Motor neuron (in vitro differentiated cells): ENCODE measurements around the gene TNRC6A. TPM values are rescaled to one million over a fixed set of nuclear protein-coding genes. Genes with fewer than 3 reads are reported as not detected.

Source experiments
- ATAC-seq, 8 experiments: fragments of 200-7000 bp; cut with Tn5 transposase; replicated peaks in 6 of 8; 2 replicates each; pipeline ENCODE4 v1.8.0; 2021; ENCODE audit warnings: mild to moderate bottlenecking in 8 of 8, moderate library complexity in 8 of 8
- H3K27ac ChIP-seq, 2 donors: fragments of 250-450 bp; sonication (Bioruptor Pico); 2 replicates each; pipeline ENCODE4 v1.9.0; 2021; ENCODE audit warnings: antibody characterized with exemption in 2 of 2, mild to moderate bottlenecking in 2 of 2, moderate library complexity in 1 of 2
- H3K4me1 ChIP-seq, 2 donors: fragments of 250-450 bp; sonication (Bioruptor Pico); replicated peaks in 1 of 2; 2 replicates each; pipeline ENCODE4 v1.6.1; 2021; ENCODE audit warnings: antibody characterized with exemption in 2 of 2, mild to moderate bottlenecking in 2 of 2, moderate library complexity in 1 of 2
- H3K4me3 ChIP-seq, 5 donors: fragments of 250-450 bp; sonication (Bioruptor Pico); 2 replicates each; pipeline ENCODE4 v1.9.0; 2021; ENCODE audit warnings: antibody characterized with exemption in 5 of 5, mild to moderate bottlenecking in 5 of 5, moderate library complexity in 4 of 5
- WGBS, 10 experiments: fragments of 450-650 bp; shearing (Covaris generic); methylation state at CpG; one replicate each; pipeline ENCODE4 v1.0.0; 2022; 5-methylcytosine and 5-hydroxymethylcytosine counted together
- in situ Hi-C, 9 experiments: fragments of 400-800 bp; cut with MboI; loops; one replicate each; pipeline ENCODE4 v1.15.0; 2021; ENCODE audit warnings: low sequenced_read_pairs in 9 of 9, low pct_unique_long_range_greater_than_20kb in 2 of 9; ENCODE audit not compliant: unreplicated experiment in 9 of 9
- total RNA-seq, 8 experiments: library from RNA; unstranded; fragments of 300-600 nt; gene quantifications; 2 replicates each; pipeline versions ENCODE4 v1.2.3 to v1.2.4, GENCODE V29; 2022

TNRC6A gene
- 10 to 100 TPM; 40.9 to 84.7 (median 55.3) TPM for total RNA-seq

DNA sequence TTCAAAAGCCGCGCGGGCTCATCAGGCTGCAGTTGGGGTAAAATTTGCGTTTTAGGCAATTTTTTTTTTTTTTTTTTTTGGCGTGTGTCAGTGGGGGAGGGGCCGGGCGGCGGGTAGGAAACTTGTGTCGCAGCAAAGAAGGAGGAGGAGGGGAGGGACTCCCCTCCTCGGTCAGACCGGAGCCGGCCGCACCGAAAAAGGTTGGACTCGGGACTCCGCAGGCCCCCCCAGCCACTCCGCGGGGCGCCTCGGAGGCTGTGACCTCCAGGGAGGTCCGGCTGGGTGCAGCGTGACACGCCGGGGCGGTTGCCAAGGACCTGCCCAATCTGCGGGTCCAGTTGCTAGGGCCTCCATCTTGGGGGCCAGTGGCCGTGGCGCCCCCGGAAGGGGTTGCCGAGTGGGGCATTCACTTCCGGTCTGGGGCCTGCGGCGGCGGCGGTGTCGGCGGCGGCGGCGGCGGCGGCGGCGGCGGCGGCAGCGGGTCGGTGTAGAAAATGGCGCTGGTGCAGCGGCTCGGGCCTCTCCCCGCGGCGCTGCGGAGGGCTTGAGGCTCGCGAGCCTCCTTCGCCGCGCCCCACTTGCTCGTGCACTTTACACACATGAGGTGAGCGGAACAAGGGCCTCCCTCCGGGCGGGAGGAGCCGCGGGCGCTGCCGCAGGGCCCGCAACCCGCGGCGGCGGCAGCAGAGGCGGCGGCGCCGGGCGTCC is at the start of gene TNRC6A:
Gene TNRC6A (plus strand): TSS at position 409 of the 708 bp plus-strand sequence. CDS start 191 bp downstream, at position 600.
- in situ Hi-C loops, result no loop called here
- Histone ChIP-seq H3K4me3 (peak within 1 kb of the TSS; percentile 70 to 95 (median 82)), H3K27ac (peak within 1 kb of the TSS; percentile 88 to 98), H3K4me1 (peaks cover 15 to 17% of the 10 kb centered on the region in 2 donors)
- ATAC-seq, result peak; percentile 94 to 97 (median 96)
- 0% methylated on average over 1 to 6 of the region's 78 CpGs; no CpG with 5 or more reads in 5 of the 10 experiments for WGBS, 10 experiments

DNA sequence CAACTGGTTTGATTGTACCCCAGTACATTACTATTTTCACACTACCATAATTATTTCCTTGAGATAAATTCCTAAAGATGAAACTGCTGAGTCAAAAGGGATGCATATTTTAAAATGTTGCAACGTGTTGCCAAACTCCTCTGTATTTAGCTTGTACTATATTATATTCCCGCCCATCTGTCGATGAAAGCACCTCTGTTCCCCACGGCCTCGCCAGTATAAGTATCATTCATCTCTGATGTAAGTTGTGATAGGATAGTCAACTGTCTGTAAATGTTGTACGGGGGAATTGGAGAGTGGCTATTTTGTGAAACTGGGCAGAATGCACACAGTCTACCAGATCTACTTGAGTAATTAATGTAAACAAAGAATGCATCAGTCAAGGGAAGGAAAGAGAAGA is 47.7 kb upstream of the TNRC6A start:
- WGBS, 10 experiments, result 17 to 94% (median 78%) methylated on average over 1 to 6 of the region's 6 CpGs; no CpG with 5 or more reads in 1 of the 10 experiments

DNA sequence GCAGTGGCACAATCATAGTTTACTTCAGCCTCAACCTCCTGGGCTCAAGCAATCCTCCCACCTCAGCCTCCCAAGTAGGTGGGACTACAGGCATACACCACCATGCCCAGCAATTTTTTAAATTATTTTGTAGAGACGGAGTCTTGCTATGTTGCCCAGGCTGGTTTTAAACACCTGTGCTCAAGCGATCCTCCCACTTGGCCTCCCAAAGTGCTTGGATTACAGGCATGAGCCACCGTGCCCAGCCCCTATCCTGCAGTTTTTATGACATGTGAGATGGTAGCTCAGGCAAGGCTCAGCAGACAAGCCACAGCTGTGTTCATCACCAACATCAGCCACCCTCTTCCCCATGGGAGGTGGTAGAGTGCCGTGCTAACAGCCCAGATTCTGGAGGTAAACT is 46.2 kb upstream of the TNRC6A start:
- Histone ChIP-seq H3K4me1 (peaks cover 10% of the 10 kb centered on the region in 2 donors), H3K4me3 (no peak overlapping the region), H3K27ac (no peak overlapping the region)
- 25 to 93% (median 83%) methylated on average over 1 to 3 of the region's 4 CpGs; no CpG with 5 or more reads in 2 of the 10 experiments for WGBS, 10 experiments
- in situ Hi-C loops, result loop anchor here in 1 of 9 experiments (25.0 kb wide), 1 partner anchor 96 kb away; no protein-coding TSS in a partner anchor
- no peak for ATAC-seq

More for the DNA sequence above, 47.7 kb upstream of the TNRC6A start:
- no peak overlapping the region for H3K4me3 ChIP-seq
- ATAC-seq, result peak in 1 of 8 experiments; percentile 32
- peaks cover 10% of the 10 kb centered on the region in 2 donors for H3K4me1 ChIP-seq
- in situ Hi-C loops, result loop anchor here in 1 of 9 experiments (25.0 kb wide), 1 partner anchor 94 kb away; no protein-coding TSS in a partner anchor
- H3K27ac ChIP-seq, result no peak overlapping the region

DNA sequence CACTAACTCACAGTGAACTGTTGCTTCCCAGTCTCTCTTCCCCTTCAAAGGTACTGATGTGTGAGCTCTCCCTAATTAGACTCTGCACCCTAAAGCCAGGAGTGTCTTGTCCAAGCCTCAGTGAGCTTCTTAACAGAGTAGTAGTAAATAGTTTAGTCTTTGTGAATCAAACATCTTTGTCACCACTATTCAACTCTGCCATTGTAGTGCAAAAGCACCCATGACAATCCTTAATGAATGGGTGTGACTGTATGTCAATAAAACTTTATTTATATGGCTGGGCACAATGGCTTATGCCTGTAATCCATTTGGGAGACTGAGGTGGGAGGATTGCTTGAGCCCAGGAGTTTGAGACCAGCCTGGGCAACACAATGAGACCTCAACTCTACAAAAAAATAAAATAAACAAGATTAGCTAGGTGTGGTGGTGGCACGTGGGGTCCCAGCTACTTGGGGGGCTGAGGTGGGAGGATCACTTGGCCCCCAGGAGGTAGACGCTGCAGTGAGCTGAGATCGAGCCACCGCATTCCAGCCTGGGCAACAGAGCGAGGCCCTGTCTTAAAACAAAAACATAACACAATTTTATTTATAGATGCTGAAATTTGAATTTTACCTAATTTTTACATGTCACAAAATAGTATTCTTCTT is 45.5 kb upstream of the TNRC6A start:
- in situ Hi-C loops, result loop anchor here in 1 of 9 experiments (25.0 kb wide), 1 partner anchor 97 kb away; no protein-coding TSS in a partner anchor
- no peak overlapping the region for H3K27ac ChIP-seq
- no peak overlapping the region for H3K4me3 ChIP-seq
- H3K4me1 ChIP-seq, result peaks cover 10% of the 10 kb centered on the region in 2 donors
- ATAC-seq, result peak in 4 of 8 experiments; percentile 6 to 65 (median 61)
- 46 to 62% (median 57%) methylated on average over 3 to 5 of the region's 5 CpGs; no CpG with 5 or more reads in 7 of the 10 experiments for WGBS, 10 experiments

DNA sequence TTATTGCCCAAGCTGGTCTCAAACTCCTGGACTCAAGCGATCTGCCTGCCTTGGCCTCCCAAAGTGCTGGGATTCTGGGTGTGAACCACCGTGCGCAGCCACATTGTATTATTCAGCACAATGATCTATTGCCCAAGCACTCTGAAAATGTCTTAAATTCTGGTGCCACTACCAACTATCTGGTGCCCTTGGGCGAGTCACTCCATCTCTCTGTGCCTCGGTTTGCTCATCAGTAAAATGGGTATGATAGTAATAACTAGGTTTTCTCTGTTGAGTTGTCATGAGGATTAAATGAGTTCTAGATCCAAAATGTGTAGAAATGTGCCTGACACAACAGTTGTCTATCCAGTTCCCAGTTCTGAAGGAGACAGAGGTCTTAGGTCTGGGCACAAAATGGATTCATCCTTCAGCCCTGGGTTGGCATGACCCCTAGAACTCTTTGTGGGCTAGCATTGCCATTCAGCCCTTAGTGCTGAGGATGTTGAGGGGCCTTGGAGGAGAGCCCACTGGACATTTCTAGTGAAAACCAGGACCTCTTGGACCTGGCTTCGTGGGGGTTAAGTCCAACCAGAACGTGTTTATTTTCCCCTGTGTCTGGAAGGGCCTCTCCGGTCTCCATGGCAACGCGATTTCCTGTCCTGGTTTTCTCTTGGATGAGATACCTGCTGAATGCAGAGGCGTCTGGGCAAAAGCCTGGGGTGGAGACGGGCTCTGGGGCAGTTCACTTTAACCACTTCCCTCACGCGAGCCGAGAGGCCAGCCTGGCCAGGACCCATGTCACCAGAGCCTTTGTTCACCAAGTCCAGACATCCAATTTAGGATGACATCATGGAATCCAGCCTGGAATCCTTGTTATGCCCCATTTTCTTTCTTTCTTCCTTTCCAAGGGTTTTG is 43.7 kb upstream of the TNRC6A start:
- peak in 7 of 8 experiments; percentile 27 to 91 (median 67) for ATAC-seq
- 0 to 96% (median 37%) methylated on average over 2 to 13 of the region's 15 CpGs; no CpG with 5 or more reads in 3 of the 10 experiments for WGBS, 10 experiments
- H3K27ac ChIP-seq, result no peak overlapping the region
- in situ Hi-C loops, result loop anchor here in 1 of 9 experiments (25.0 kb wide), 1 partner anchor 98 kb away; no protein-coding TSS in a partner anchor
- H3K4me3 ChIP-seq, result no peak overlapping the region
- H3K4me1 ChIP-seq, result peaks cover 10% of the 10 kb centered on the region in 2 donors

DNA sequence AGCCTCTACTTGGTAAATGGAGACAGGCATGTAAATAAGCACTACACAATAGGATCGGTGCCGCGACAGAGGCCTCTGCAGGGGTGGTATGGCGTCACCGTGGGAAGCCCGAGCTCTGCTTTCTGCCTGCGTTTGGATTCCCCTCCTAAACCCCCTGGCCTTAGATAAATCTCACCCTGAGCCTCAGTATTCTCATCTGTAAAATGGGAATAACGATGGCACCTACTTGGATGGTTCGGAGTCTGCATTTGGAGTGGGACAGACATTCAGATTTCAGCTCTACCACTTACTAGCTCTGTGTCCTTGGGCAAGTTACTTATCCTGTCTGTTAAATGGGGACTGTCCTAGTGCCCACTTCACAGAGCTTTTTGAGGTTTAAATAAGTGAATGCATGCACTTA is 42.8 kb upstream of the TNRC6A start:
- Histone ChIP-seq H3K27ac (no peak overlapping the region), H3K4me1 (peaks cover 10% of the 10 kb centered on the region in 2 donors), H3K4me3 (no peak overlapping the region)
- in situ Hi-C loops, result loop anchor here in 1 of 9 experiments (25.0 kb wide), 1 partner anchor 99 kb away; no protein-coding TSS in a partner anchor
- 11 to 100% (median 38%) methylated on average over 1 to 9 of the region's 9 CpGs; no CpG with 5 or more reads in 5 of the 10 experiments for WGBS, 10 experiments
- ATAC-seq, result peak in 1 of 8 experiments; percentile 50

DNA sequence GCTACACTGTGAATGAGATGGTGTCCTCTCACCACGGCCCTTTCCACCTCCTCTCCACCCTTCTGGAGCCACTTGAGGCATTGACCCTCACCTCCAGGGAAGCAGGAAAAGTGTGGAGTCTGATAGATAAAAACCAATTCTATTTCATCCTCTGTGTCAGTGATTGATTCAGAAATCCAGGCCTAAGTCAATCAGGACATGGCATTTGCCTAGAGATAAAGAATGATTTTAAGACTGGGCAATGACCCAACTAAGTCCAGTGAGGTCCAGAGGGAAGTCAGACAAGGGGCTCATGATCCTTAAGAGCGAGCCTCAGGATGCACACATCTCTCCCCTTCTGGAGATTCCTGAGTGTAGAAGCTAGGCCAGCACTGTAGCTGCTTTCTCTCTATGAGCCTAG is 41.1 kb upstream of the TNRC6A start:
- Histone ChIP-seq H3K27ac (no peak overlapping the region), H3K4me1 (peaks cover 10% of the 10 kb centered on the region in 2 donors), H3K4me3 (no peak overlapping the region)
- in situ Hi-C loops, result loop anchor here in 1 of 9 experiments (25.0 kb wide), 1 partner anchor 101 kb away; no protein-coding TSS in a partner anchor
- no peak for ATAC-seq
- 40 to 88% (median 69%) methylated on average over 1 to 2 of the region's 2 CpGs; no CpG with 5 or more reads in 5 of the 10 experiments for WGBS, 10 experiments

DNA sequence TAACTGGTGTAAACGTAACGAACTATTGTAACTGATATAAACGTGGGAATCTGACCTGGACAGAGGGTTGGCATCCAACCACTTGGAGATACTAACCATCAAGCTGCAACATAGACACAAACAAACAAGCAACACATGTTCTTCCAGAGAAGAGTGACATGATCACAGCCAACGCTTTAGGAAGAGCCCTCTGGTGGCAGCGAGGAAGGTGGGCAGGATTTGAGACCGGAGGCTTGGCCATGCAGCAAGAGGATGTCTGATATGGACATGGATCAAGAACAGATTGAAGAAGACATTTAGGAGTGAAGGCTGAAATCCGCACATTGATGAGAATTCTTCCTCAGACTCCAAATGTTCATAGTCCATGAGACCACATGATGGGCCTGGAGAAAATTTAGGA is 40.3 kb upstream of the TNRC6A start:
- in situ Hi-C loops, result loop anchor here in 1 of 9 experiments (25.0 kb wide), 1 partner anchor 102 kb away; no protein-coding TSS in a partner anchor
- peaks cover 10% of the 10 kb centered on the region in 2 donors for H3K4me1 ChIP-seq

DNA sequence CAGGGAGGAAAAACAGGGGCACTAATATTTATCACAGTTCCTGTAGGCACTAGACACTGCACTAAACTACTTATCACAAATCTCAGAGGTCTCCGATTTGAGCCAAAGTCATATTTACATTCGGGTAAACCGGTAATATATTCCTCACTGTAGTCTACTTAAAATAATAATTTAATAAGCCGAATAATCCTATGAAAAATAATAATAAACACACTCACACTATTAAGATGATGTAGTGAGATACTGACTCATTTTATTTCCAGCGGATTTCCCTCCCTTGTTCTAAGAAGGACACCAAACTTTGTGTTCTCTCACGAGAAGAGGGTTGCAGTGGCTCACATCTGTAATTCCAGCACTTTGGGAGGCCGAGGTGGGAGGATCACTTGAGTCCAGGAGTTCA is 36.6 kb upstream of the TNRC6A start:
- in situ Hi-C loops, result loop anchor here in 1 of 9 experiments (25.0 kb wide), 1 partner anchor 106 kb away; no protein-coding TSS in a partner anchor
- no peak for ATAC-seq
- no peak overlapping the region for H3K27ac ChIP-seq
- no peak overlapping the region for H3K4me3 ChIP-seq
- WGBS, 10 experiments, result 54 to 100% (median 83%) methylated on average over 1 to 6 of the region's 7 CpGs; no CpG with 5 or more reads in 1 of the 10 experiments
- no peaks in the 10 kb centered on the region for H3K4me1 ChIP-seq

More for the DNA sequence above, 40.3 kb upstream of the TNRC6A start:
- no peak overlapping the region for H3K27ac ChIP-seq
- H3K4me3 ChIP-seq, result no peak overlapping the region
- 0 to 100% (median 60%) methylated on average over 1 to 7 of the region's 7 CpGs; no CpG with 5 or more reads in 2 of the 10 experiments for WGBS, 10 experiments
- peak in 4 of 8 experiments; percentile 14 to 79 (median 76) for ATAC-seq

DNA sequence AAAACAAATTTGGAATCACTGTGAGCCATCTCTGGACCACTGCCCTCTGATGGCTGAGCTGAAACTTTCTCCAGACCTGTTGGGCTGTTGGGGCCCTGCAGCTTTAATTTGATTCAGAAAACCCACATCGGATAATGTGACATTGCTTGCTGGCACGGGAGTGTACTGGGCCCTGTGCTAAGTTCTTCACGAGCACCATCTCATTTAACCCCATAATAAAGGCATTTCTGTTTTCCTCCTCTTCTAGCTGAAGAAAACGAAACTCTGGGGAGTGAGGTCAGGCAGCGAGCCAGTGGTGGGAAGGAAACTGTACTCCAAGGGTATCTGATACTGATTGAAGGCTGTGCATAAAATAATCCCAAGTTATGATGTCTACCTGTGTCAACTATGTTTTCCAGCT is 34.5 kb upstream of the TNRC6A start:
- no peak for ATAC-seq
- WGBS, 10 experiments, result 8 to 86% (median 73%) methylated on average over 3 to 5 of the region's 5 CpGs; no CpG with 5 or more reads in 1 of the 10 experiments
- Histone ChIP-seq H3K27ac (no peak overlapping the region), H3K4me1 (no peaks in the 10 kb centered on the region), H3K4me3 (no peak overlapping the region)
- in situ Hi-C loops, result loop anchor here in 1 of 9 experiments (25.0 kb wide), 1 partner anchor 108 kb away; no protein-coding TSS in a partner anchor

DNA sequence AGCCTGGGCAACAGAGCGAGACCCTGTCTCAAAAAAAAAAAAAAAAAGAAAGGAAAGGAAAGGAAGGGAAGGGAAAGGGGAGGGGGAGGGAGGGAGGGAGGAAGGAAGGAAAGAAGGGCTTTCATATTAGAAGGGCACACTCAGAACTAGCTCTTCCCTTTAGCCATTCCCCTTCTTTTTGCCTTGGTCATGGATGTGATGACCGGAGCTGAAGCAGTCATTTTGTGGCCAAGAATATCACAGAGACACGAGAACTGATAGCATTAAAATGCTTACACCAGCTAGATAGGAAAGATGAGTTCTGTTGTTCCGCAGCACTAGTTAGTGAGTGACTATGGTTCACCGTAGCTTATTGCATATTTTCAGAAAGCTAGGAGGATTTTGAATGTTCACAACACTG is 32.8 kb upstream of the TNRC6A start:
- Histone ChIP-seq H3K4me1 (no peaks in the 10 kb centered on the region), H3K27ac (no peak overlapping the region), H3K4me3 (no peak overlapping the region)
- ATAC-seq, result no peak
- in situ Hi-C loops, result loop anchor here in 1 of 9 experiments (25.0 kb wide), 1 partner anchor 109 kb away; no protein-coding TSS in a partner anchor
- WGBS, 10 experiments, result 43 to 90% (median 76%) methylated on average over 2 to 4 of the region's 5 CpGs; no CpG with 5 or more reads in 5 of the 10 experiments
